Measurements from ENCODE around the gene GCNT4.
A peak's percentile ranks its signal among the peaks of the same experiment; 100 is the strongest.

Gene GCNT4

DNA sequence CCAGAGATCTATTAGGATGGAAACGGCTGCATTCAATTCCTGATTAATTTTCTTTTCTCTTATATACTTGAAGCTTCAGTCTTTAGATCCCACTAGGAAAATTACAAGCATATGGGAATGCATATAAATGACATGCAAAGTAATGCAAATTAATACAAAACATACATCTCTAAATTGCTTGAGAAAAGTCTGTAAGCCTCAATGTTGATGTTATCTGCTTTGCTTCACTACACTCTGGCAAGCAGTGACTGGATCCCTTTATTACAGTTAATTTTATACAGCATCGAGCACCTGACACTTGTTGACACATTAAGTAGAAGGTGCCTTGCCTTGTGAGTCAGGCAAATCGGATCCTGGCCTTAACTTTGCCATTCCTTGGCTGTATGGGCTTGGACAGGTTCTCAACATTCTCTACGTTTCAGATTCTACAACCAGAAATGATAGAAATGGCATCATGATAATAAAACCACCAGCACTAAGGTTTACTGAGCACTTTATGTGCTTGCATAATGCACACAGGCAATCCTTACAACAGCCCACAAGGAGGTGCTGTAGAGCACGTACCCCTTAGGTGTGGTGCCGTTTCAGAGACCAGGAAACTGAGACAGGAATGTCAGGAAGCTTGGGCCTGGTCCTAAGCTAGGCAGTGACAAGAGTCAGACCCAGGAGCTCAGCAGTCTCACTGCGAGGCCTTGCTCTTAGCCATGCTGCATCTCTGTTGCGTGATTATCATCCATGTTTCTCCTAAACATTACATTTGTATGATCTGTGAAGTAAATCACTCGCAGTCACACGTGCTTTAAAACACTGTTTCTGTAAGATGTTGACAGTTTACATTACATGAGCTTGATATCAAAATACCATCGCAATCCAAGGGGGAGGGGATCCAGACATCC lies 2.7 kb downstream of the GCNT4 start:
- peak; percentile 67 for DNase-seq

DNA sequence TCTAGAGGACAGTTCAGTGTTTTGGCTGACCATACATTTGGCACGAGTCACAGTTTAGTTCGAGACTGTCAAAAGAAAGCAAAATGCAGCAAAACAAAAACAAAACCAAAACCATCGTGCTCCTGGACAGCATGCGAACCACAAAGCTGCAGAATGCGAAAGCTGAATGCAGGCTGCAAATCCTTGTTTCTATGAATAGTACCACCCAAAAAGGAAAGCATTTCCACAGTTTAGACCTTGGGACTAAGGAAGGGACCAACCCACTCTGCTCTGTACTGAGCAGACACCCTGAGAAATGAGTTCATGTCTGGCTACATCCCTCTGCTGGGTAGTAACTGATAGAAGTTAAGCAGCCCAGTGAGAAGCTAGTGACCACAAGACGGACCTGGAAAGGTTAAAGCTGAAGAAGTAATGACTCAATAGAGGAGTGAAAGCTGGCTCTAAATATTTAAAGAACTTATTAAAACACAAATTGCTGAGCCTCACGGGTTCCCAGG lies 3.9 kb downstream of the GCNT4 start:
- DNase-seq = no peak

DNA sequence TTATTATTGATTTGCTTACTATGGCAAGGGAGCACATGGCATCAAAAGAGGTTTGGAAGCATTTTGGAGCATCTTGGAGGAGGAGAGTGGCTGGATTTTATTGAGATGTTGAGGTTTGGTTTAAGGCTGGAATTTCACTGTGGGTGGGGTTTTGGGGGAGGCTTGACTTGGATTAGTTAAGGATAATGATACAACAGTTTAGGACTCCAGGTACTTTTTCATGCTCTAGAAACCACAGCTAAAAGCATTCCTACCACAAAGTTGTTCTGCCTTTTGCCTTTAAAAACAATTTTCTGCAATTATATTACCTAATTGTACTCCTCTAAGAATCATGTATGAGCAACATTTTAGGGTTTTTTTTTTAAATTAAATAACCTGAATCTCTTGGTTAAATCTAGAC lies 5.0 kb downstream of the GCNT4 start:
- DNase-seq = no peak

DNA sequence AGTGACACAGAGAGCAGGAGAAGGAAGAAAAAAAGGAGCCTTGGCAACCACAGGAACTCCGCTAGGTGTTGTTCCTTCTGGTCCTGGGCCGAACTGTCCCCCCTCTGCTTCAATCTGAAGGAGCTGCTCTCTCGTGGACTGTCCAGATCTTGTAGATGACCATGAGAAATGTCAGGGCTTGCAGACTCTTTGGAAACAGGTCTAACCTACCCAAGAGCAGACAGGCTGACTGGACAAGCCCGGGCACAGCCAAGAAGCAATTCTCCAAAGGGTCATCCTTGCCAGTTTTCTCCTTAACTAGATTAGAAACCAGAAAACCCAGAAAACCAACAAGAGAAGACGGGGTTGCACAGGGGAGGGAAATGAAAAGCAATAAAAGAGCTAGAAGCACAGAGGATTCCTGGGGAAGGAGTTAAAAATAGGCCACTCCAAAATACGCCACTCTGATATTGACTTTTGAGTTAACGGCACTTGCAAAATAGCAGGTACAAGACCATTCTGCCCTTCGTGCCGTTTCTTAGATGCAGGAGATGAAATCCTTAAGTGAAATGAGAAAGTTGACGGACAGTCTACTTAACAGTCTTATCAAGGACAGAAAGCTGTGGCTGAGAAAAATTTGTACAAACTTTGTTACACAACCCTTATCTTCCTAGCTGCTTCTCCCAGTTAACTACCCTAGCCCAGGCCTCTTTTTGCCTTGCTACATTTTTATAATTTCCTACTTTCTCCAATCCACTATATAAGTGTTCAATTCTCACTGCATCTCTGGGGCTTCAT lies 5.8 kb downstream of the GCNT4 start:
- no peak for DNase-seq

DNA sequence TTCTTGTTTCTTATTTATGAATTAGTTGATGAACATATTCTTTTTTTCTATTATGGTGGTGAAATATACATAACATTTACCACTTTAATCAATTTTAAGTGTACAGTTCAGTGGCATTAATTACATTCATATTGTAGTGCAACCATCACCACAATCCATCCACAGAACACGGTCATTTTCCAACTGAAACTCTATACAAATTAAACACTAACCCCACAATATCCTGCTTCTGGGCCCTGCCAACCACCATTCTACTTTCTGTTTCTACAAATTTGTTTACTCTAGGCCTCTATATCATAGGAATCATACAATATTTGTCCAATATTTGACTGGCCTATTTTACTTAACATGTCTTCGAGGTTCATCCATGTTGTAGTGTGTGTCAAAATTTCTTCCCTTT lies 7.3 kb downstream of the GCNT4 start:
- DNase-seq = no peak

DNA sequence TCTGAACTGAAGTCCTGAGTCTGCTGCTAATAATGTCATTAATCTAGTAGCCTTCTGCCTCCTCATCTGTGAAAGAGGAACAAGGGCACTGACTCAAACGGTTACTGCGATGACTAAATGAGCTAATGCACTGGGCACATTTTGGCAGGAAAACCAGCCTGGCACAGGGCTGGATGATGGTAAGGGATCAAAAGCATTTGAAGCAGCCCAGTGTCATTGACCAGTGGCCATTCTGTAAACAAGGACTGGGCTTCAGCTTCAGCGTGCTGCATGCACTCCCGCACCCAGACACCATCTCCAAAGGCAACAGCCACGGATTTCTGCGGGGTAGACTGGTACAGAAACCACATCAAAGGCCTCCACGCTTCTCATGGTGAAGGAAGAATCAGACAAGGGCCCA lies 8.0 kb downstream of the GCNT4 start:
- DNase-seq = no peak

DNA sequence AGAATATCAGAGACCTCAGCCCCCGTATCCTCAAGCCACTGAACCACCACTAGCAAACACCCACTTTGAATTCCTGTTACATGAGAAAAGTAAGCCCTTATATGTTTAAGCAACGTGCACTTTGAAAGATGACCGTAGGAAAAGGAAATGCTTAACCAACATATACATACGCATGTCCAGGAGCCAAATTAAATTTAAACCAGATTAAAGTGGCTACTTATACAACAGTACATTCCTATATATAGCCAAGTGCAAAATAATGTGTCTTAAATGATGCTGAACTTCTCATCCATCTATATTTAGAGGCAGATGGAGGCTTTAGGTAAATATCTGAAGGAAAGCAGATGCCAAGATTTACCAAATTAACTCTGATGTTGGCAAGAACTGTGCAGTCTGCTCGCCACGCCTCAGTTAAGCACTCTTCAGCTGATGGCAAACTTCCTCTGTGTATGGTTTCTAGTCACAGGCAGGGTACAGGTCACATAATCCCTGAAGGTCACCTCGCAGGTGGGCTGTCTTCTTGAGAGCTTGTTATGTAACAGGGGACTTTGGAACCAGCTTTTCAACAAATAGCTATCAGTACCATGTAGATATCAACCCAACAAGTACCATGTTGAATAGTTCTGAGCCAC lies 8.6 kb downstream of the GCNT4 start:
- DNase-seq = no peak

DNA sequence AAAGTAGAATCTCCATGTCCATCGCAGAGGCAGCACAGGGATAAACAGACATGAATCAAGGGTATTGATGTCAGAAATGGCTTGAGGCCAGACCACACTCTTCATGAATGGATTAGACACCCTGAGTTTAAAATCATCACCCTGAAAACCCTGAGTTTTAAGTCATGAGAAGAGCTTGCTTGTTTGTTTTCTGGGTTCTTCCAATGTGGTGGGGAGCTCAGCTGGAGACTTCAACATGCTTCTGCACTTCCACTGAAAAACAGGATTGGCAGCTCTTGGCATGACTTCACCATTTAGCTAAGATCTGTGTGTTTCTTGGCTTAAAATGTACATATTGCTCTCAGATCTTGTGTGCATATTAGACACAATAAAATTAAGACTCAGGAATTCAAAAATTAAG lies 9.8 kb downstream of the GCNT4 start:
- DNase-seq = no peak

DNA sequence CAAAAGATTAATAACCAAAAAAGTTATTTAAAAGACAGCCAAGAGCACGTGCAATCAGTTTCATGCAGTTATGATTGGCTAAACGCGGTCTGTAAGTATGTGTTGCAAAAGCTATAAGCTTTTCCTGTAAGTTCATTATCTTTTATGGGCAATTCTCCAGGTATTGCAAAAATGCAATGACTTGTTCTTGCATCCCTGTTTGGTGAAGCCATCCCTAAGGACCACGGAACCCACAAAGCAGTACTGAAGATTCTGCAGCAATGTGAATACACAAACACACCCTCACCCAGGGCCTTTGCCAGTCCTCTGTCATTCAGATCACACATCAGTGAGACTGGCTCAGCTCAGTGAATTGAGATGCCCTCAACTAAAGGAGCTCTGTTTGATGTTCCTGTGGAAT lies 11.4 kb downstream of the GCNT4 start:
- no peak for DNase-seq

DNA sequence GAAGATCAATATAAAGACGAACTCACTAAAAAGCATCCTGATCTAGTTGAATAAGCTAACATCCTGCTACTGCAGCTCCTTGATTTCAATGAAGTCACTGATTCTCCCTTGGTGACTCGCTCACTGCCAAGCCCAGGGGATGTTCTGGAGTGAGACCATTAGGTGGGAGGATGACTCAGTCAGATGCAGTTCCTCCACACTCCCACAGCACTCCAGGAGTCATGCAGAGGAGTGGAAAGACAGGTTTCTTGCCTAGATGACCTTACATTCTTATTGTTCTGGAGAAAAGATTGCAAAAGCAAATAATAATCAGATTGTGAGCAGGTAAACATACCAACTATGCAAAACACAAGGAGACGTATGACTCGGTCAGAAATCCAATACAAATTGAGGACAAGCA lies 15.3 kb downstream of the GCNT4 start:
- no peak for DNase-seq

DNA sequence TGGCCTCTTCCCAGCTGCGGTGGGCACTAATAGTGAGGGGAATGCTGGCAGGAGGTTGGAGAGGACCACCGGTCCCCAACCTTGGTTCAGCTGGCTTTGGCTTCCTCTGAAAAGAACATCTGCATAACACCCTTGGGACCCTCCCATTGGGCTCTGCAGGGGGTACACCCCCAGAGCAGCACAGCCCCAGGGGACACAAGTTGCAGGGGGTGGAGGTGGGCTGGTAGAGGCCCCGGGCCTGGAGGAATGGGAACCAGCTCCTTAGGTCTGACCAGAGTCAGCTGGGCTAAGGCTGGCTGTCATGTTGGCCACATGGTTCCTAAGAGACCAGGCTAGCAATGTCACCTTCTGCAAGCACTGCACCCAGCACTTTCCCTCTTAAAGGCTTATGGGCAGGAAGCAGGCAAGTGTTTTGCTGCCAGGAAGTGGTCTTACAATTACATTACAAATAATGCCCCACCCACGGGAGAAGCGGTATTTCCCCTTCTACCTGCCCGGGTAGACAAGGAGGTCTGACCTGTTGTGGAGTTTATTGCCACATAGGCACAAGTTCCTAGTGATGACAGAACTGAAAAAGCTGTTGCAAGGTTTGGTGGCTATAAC lies 18.1 kb downstream of the GCNT4 start:
- DNase-seq = no peak

DNA sequence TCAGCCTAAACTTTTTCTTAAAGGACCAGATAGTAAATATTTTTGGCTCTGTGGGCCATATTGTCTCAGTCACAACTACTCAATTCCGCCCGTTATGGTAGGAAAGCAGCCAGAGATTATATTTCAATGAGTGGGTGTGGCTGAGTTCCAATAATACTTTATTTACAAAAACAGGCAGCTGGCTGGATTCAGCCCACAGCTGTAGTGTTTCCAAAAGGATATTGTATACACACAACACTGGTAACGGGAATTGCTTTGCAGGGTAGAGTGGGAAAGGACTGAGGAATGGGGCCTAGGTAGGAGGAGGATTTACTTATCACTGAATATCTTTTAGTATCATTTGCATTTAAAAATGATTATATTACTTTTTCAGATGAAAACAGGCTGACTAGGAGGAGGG lies 21.0 kb downstream of the GCNT4 start:
- DNase-seq = no peak

DNA sequence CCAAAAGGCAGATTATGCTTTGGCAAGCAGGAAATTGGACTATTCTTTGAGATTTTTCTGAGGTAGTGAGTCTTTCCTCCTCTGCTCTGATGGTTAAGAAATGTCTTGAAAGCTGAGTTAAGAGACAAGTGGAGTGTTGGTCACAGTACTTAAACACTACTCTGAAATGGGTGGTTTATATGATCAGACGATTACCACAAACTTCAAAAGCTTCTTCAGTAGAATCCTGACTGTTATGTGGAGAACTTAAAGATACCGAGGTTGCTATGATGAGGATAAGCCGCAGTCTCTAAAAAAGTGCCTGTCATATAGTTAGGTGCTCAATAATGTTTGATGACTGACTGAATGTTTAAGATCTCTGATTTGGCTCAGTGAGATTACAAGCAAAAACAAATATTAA lies 24.3 kb downstream of the GCNT4 start:
- no peak for DNase-seq

DNA sequence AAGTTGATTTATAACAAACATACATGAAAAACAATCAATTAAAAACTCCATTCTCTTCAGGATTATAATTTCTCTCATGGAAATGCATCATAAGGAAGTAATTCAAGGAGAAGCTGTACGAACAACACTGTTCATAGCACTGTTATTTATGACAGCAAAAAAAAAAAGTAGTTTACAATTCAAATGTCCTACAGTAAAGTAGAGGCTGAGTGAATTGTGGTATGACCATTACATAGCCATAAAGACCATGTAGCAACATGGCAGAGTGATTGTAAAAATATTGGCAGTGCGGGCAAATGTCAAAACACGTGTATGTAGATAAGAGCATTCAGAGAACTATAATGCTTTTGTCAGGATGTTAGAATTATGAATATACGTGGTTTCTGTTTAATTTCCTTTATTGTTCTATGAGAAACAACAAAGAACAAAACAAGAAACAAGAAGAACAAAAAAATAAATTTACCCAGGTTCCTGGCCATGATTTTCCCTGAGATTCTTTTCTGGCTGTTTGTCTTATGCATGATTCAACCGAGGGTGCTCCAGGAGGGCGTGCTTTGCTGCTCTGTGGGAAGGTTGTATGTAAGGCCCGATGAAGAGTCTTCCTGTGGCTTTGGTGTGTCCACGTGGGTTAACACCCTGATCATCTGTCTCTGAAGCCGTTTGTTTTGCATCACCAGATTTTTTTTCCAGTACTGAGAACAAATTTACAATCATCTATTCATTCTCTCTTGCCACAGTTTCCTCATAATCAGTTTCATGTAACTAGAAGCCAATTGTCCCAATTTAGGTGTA lies 28.8 kb downstream of the GCNT4 start:
- no peak for DNase-seq

DNA sequence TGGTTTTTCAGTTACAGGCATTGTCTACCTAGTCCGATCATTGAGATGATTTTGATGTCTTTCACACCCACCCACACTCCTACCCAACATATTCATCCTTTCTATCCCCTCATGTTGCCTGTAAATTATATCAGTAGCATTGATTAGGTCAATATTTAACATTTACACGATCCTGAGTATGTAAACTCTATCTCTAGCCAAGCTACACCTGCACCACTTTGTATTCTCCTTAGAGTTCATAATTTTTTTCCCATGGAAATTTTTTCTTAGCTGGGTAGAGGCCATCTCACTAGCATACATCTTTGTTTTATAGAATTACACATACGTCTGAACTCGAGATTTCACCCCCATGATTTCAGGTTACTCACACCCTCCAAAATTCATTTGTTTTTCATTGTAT lies 30.6 kb downstream of the GCNT4 start:
- no peak for DNase-seq

DNA sequence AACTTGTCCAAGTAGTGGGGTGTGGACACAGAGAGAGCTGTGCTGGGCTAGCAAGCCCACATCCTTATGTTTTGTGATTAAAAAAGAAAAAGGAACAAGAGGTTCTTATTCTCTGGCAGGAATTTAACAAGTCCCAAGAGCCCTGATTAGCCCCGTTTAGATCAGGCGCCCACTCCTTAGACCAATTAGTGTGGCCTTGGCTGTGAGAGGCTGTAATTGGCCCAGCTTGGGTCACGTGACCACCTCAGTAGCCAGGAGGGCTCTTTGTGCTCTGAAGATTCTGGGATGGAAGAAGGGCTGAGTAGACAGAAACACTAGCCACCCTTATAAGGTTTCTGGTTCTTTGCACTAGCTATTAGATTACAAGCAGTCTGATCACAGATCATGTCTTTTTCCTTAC lies 31.1 kb downstream of the GCNT4 start:
- DNase-seq = no peak

DNA sequence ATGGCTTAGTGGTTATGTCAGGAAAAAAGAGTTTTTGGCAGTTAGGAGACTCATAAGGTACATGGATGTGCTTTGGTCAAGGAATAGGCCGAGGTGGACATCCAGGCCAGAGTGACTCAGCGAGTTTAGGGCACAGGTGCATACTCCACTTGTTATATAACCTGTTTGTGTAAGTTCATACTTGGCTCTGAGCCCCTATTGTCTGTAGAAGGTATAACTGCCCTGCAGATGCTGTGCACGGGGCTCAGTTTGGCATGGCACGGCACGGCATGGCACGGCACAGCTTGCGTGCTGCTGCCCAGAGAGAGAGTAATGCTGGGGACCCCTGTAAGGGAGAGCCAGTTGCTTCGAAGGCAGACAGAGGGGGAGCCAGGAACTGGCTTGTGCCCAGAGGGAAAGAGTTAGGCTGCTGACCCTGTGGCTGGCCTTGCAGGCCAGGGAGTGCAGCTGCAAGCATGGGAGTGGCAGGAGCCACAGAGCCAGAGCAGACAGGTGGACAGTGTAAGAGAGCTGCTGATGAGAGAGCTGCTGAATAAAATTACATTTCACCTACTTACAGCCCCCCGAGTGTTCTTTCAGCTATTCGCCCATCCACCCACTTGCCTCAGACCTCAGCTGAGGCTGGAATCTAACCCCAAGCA lies 32.2 kb downstream of the GCNT4 start:
- DNase-seq = no peak

DNA sequence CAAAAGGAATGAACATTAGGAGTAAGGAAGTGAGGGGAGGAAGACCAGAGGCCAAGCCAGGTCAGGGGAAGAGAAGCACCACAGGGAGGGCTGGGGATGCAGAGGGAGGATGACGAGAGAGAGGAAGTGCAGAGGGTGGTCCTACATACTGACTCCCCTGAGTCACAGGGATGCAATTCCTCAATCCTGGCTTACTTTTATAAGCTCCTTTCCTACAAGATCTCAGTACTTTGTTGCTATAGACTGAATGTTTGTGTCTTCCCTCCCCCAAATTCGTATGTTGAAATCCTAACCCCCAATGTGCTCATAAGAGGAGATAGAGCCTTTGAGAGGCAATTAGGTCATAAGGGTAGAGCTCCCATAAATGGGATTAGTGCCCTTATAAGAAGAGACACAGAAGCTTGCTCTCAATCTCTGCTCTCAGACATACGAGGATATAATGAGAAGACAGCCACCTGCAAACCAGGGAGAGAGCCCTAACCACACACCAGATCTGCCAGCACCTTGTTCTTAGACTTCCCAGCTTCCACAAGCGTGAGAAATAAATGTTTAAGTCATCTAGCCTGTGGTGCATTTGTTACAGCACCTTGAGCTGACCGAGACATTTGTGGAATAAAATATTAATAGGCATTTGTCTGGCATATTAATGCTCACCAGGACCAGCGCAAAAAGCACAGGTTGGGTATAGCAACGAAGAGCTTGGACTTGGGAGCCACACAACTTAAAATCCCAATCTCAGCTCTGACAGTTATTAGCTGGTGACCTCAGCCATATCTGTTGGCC lies 33.4 kb downstream of the GCNT4 start:
- no peak for DNase-seq

DNA sequence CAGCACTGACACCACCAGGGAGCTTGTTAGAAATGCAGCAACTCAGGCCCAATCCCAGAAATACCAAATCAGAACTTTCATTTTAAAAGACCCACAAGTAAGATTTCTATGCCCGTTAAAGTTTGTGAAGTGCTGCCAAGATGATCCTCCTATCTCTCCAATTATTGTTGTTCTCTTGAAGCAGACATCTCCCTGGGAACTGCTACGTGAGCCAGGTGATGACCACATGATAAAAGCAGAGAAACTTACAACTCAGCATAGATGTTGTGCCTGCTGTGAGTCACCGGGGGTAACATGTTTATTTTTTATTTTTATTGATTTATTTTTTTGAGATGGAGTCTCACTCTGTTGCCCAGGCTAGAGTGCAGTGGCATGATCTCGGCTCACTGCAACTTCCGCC lies 34.4 kb downstream of the GCNT4 start:
- DNase-seq = no peak

DNA sequence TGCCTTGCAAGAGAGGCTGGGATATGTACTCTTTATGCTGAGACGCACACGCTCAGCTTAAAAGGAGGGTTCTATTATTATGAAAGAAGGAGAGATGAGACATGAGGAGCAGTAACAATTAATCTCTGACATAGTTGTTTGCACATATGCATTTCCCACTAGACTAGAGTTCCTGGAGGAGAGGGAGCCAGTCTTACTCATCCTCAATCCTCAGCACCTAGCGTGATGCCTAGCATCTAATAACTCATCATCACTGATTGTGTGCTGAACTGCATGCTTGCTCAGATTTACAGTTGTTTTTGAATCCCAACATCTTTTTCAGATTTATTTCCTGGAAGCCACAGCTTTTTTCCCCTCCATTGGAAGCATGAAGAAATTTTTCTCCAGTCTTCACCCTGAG lies 35.5 kb downstream of the GCNT4 start:
- no peak for DNase-seq

DNA sequence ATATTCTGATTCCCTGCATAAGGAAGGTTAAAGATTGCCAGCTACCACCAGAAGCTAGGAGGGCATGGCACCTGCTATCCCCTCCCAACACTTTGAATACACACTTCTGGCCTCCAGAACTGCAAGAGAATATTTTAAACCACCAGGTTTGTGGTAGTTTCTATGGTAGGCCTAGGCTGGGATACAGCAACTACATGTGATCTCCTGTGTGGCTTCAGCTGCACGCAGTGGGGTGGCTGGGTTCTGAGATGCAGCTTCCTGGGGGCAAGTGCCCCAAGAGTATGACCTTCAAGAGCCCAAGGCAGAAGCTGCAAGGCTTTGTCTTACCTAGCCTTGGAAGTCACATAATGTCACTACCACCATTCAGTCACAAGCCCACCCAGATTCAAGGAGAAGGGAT lies 39.6 kb downstream of the GCNT4 start:
- DNase-seq = no peak
